DMS 273 (cell line): Measurements from ENCODE around the gene AOC3.
A peak's percentile ranks its signal among the peaks of the same experiment; 100 is the strongest.
"Not testable (repeated sequence)": the region's sequence is repeated elsewhere in the genome, so short reads cannot be mapped to it uniquely, and the experiment has no call there.

Experiments used
- DNase-seq: peaks from one replicate; lab custom pipeline; 2025; ENCODE audit not compliant: unreplicated experiment; lab: John Stamatoyannopoulos, UW

AOC3 gene

GRCh38 chr17:42866216-42866615 lies 15.2 kb downstream of the AOC3 start:
- DNase-seq, result no peak

DNA sequence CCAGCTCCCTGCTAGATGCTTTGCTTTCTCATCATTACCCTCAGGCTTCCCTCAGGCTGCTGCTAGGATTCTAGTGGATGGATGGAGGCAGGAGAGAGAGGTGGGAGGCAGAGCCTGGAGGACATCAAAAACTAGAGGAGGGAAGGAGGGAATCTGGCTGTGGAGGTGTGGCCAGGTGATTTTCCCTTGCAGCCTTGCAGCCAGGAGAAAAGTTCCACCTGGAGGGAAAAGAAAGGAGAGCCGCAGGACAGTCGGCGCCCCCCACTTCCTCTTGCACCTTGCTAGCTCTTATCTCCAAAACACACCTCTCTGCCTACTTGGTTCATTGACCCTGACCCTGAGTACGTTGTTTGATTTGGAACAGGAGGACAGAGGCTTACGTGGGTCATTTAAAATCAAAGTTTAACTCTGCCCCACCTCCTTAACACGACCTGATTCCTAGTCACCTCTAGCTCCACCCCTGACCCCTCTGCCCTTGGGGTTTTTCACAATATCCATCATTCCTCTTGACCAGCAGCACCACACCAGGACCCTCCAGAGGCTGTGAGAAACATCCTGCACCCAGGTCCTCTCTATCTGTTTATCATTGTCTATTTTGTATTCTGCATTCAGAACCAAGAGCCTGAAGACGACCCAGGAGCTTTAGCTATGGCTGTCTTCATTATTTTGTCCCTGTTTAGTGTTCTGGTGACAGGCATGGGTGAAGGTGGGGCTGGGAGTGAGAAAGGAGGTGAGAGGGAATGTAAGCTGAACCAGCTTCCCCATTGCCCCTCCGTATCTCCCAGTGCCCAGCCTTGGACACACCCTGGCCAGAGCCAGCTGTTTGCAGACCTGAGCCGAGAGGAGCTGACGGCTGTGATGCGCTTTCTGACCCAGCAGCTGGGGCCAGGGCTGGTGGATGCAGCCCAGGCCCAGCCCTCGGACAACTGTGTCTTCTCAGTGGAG lies 15.9 kb downstream of the AOC3 start:
- DNase-seq, result no peak

- not testable (repeated sequence) for DNase-seq
Observed at GRCh38 chr17:42867694-42868261, 16.8 kb downstream of the AOC3 start.

DNA sequence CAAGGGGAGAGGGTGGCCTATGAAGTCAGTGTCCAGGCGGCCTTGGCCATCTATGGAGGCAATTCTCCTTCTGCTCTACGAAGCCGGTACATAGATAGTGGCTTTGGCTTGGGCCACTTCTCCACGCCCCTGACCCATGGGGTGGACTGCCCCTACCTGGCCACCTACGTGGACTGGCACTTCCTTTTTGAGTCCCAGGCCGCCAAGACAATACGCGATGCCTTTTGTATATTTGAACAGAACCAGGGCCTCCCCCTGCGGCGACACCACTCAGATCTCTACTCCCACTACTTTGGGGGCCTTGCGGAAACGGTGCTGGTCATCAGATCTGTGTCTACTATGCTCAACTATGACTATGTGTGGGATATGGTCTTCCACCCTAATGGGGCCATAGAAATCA lies 17.3 kb downstream of the AOC3 start:
- no peak for DNase-seq

- DNase-seq, result no peak
Observed at GRCh38 chr17:42871647-42872046, 20.6 kb downstream of the AOC3 start.

GRCh38 chr17:42872251-42872965 lies 21.4 kb downstream of the AOC3 start:
- DNase-seq, result no peak

DNA sequence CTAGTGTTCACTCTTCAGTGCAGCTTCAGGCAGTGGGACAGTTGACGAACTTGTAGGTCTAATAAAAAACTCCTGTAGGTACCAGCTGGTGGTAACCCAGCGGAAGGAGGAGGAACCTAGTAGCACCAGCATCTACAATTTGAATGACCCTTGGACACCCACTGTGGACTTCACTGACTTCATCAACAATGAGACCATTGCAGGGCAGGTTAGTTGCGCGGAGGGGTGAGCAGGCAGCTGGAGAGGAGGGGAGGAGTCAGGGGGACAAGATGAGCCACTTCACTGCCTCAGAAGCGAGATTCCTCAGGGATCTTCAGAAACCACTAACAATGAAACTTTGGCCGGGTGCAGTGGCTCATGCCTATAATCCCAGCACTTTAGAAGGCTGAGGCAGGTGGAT lies 22.3 kb downstream of the AOC3 start:
- DNase-seq, result no peak

DNA sequence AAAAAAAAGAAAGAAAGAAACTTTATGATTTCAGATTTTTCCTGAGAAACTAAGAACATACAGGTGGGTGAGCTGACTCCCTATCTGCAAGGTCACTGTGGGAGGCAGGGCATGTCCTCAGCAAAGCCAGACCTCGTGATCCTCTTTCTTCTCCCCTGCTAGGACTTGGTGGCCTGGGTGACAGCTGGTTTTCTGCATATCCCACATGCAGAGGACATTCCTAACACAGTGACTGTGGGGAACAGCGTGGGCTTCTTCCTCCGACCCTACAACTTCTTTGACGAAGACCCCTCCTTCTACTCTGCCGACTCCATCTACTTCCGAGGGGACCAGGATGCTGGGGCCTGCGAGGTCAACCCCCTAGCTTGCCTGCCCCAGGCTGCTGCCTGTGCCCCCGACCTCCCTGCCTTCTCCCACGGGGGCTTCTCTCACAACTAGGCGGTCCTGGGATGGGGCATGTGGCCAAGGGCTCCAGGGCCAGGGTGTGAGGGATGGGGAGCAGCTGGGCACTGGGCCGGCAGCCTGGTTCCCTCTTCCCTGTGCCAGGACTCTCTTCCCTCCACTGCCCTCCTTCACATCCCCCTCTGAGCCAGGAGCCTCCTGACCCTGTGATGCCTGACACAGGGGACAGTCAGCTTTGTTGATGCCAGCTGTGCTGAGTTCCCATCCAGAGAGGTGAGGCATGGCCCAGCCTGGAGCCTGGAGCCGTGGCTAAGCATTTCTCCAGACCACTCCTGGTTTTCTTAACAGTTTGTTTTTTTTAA lies 23.1 kb downstream of the AOC3 start:
- DNase-seq, result not testable (repeated sequence)

DNA sequence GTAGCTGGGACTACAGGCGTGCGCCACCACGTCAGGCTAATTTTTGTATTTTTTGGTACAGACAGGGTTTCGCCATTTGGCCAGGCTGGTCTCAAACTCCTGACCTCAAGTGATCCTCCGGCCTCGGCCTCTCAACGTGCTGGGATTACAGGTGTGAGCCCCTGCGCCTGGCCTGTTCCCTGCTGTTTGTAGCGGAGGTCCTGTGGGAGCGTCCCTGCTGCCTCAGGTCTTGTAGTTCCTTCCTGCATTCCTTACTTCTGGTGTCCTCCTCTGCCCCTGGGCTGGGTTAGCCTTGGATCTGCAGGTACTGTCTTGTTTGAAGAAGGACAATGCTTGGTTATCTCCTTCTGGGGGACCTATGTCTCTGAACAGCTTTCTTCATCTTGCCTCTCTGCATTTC lies 26.0 kb downstream of the AOC3 start:
- no peak for DNase-seq

DNA sequence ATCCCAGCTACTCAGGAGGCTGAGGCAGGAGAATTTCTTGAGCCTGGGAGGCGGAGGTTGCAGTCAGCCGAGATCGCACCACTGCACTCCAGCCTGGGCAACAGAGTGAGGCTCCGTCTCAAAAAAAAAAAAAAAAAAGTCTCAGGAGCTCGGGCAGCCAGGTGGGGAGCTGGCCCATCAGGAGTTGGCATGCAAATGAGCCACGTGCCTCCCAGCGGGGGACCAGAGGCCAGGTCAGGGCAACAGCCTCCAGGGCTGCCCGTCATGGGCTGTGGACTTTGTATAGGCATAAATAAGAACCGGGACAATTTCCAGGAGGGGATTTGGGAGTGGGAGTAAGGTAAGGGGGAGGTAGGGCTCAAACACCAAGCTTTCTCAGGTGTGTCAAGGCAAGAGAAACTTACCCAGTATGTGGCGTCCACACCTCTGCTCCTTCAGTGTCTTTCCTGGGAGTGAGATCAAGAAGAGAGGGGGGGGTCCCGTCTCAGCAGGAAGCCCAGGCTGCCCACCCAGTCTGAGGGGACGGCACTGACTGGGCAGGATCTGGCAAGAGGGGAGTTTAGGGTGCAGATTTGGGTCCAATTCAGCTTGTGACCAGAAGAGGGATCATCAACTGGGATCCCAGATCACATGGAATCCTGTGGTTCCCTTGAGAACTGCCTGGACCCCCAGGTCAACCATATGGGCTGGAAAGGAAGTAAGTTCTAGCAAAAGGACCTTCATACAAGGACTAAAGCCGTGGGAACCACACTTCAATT lies 27.3 kb downstream of the AOC3 start:
- peak; percentile 30 for DNase-seq

DNA sequence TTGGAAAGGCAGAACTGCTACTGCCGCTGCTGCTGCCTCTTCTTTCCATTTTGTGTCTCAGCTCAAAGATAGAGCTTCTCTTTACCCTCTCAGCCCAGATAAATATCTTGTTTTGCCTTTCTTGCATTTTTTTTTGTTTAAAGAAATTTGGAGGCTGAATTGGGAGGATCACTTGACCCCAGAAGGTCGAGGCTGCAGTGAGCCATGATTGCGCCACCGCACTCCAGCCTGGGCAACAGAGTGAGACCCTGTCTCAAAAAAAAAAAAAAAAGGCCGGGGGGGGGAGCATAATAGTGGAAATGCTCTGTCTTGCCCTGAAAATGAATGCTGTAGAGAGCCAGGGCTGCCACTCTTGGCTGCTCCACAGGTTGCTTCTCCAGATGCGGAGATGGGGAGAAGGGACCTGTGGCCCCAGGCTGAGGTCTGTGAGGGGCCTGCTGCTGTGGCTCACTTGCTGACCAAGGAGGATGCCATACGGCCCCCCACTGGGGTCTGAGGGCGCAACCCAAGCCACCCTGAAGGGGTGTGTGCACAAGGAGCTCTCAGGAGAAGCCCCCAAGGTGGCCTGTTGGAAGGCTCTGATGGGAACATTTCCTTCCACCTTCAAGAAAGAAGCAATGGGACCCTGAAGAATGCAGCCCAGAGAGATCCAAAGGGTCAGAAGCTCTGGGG lies 28.1 kb downstream of the AOC3 start:
- DNase-seq, result no peak

- DNase-seq, result no peak
Observed at GRCh38 chr17:42879596-42879985, 28.6 kb downstream of the AOC3 start.

- DNase-seq, result no peak
Observed at GRCh38 chr17:42880776-42881310, 29.8 kb downstream of the AOC3 start.

GRCh38 chr17:42881706-42882105 lies 30.7 kb downstream of the AOC3 start:
- DNase-seq, result not testable (repeated sequence)

- DNase-seq, result no peak
Observed at GRCh38 chr17:42882166-42882565, 31.2 kb downstream of the AOC3 start.

DNA sequence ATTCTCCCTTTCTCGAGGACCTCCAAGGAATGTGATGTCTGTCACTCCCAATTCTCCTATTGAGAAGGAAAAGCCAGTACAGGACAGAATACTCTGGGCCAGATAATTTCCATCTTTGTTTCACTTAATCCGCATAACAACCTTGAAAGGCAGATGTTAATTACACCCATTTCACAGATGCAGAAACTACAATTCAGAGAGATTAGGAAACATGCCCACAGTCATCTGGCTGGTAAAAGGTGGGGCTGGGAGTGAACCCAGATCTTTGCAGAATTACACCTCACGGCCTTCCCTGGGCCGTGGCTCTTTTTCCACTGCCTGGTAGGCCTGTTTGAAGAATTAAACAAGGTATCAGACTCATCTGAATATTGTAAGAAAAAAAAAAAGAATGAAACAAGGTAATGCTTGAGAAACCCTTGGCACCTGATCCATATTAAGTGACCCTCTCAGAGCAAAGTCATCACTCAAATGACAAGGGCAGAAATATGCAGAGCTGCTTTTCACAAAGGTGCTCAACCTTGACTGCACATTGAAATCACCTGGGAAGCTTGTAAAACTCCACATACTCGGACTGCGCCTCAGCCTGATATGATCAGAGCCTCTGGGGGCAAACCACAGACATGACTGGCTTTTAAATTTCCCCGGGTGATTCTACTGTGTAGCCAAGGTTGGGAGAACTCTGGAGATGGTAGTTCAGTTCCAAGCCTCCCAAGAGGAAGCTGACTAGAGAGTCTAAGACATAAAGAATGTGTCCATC lies 33.0 kb downstream of the AOC3 start:
- DNase-seq, result no peak

- not testable (repeated sequence) for DNase-seq
Observed at GRCh38 chr17:42885806-42886205, 34.8 kb downstream of the AOC3 start.

DNA sequence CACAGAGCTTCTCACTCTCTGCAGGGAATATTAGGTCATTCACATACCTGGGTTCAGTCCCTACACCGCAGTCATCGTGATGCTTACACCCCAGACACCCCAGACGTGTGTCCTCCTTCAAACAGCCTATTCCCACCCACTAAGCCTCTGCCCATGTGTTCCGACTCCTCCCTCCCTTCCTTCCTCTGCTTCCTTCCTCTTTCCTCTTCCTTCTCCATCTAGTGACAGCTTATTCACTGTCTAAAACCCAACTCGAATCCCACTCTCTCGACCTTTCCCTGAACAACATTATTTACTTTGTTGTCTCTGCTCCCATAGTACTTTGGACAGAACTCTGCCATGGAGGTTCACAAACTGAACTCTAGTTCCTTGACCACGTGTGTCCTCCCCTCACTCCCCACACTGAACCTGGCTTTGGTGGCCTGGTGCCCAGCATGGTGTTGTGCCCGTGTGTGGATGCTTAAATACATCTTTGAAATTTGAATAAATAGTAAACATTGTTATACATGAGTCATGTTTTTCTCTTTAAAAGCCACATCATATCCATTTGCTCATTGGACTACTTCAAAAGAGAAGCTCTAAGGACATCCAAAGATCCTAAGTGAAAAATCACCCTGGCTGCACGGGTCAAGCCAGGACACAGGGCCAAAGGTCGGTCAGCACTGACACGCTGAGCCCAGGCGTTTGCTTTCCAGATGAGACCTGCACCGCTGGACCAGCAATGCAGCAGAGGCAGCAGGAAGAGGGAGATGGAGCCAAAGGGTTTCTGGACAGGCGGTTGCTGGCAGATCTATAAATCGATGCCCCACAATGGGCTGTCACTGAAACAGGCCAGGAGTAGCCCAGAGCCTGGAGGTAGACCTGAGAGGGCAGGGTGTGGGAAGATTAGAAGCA lies 35.5 kb downstream of the AOC3 start:
- DNase-seq, result no peak
